GM15510 (cell line): ENCODE data around the gene FAM186B.

Experiments
- POLR2A ChIP-seq: IDR thresholded peaks from 3 replicates; pipeline ENCODE4 v1.6.1; 2011; ENCODE audit warnings: borderline replicate concordance; ENCODE audit not compliant: insufficient read length; ENCODE audit errors: extremely low read depth

The FAM186B gene

GRCh38 chr12:49537752-49538509 is 67.5 kb downstream of the FAM186B start:
- no peak for TF ChIP-seq POLR2A
